HepG2 (cell line): ENCODE results near the gene RAC2. TPM values are rescaled to one million over a fixed set of nuclear protein-coding genes. Genes with fewer than 3 reads are reported as not detected.

Source experiments
- BHLHE40 ChIP-seq: IDR thresholded peaks from 2 replicates; pipeline ENCODE4 v1.6.1; 2011; ENCODE audit warnings: low read length, improper control_type of control experiment
- ELF1 ChIP-seq: sonication (generic); formaldehyde crosslinking; IDR thresholded peaks from 2 replicates; pipeline ENCODE4 v1.4.0; 2020; ENCODE audit warnings: missing genetic modification reagents
- MED13 ChIP-seq: sonication (generic); formaldehyde crosslinking; IDR thresholded peaks from 2 replicates; pipeline ENCODE4 v1.5.0; 2020; ENCODE audit warnings: missing genetic modification reagents
- ZFX ChIP-seq: sonication (generic); formaldehyde crosslinking; IDR thresholded peaks from 2 replicates; pipeline ENCODE4 v1.4.0; 2020; ENCODE audit warnings: mild to moderate bottlenecking, low read depth, missing genetic modification reagents, moderate library complexity
- ZNF296 ChIP-seq: sonication (generic); formaldehyde crosslinking; conservative IDR thresholded peaks from 2 replicates; pipeline ENCODE4 v1.5.0; 2020; ENCODE audit warnings: mild to moderate bottlenecking, missing genetic modification reagents
- ZNF768 ChIP-seq: sonication (generic); formaldehyde crosslinking; IDR thresholded peaks from 2 replicates; pipeline ENCODE4 v1.4.0; 2020; ENCODE audit warnings: missing genetic modification reagents
- ZNF83 ChIP-seq: sonication (generic); formaldehyde crosslinking; IDR thresholded peaks from 2 replicates; pipeline ENCODE4 v1.4.0; 2020; ENCODE audit warnings: missing genetic modification reagents, mild to moderate bottlenecking, borderline replicate concordance
- ZSCAN12 ChIP-seq: sonication (generic); formaldehyde crosslinking; IDR thresholded peaks from 2 replicates; pipeline ENCODE4 v1.9.0; 2021; ENCODE audit warnings: mild to moderate bottlenecking, missing genetic modification reagents
- polyA plus RNA-seq, 8 experiments: library from polyadenylated mRNA; depleted of rRNA in 3 of 8; stranded (reverse) in 7 of 8; unstranded in 1 of 8; fragments of >200 nt; fragmentation: Illumina TruSeq in 4 of 8; extraction: Trizol in 4 of 8; gene quantifications; 2 replicates each; pipeline versions ENCODE4 v1.2.1 to v1.2.3, GENCODE V29; 2011 to 2016; ENCODE audit warnings: low read depth in 4 of 8, missing spikeins in 1 of 8, mixed read lengths in 1 of 8; ENCODE audit not compliant: insufficient read depth in 1 of 8
- total RNA-seq, 5 experiments: library from RNA; depleted of rRNA; stranded (reverse); fragments of >200 nt; fragmentation: Illumina TruSeq; extraction: Trizol; gene quantifications; 2 replicates each; pipeline ENCODE4 v1.2.3, GENCODE V29; 2016; ENCODE audit warnings: low read depth in 1 of 5
- TF ChIP-seq, protein P1 (sequence below): IDR thresholded peaks from 2 replicates; pipeline ENCODE4 v1.4.0; 2020; ENCODE audit warnings: mild to moderate bottlenecking, missing genetic modification reagents
- TF ChIP-seq, protein P2 (sequence below): sonication (generic); formaldehyde crosslinking; IDR thresholded peaks from 2 replicates; pipeline ENCODE4 v1.5.0; 2020; ENCODE audit warnings: missing genetic modification reagents
- TF ChIP-seq, protein P3 (sequence below): sonication (generic); formaldehyde crosslinking; IDR thresholded peaks from 2 replicates; pipeline ENCODE4 v1.5.1; 2020; ENCODE audit warnings: missing genetic modification reagents, mild to moderate bottlenecking, borderline replicate concordance

Gene RAC2
- total and polyA plus RNA-seq, 2 of the 13 experiments (the other 11 are each of a cell fraction or from before 2014, with no cell fraction given), result 0.73 TPM; not detected in 1

DNA sequence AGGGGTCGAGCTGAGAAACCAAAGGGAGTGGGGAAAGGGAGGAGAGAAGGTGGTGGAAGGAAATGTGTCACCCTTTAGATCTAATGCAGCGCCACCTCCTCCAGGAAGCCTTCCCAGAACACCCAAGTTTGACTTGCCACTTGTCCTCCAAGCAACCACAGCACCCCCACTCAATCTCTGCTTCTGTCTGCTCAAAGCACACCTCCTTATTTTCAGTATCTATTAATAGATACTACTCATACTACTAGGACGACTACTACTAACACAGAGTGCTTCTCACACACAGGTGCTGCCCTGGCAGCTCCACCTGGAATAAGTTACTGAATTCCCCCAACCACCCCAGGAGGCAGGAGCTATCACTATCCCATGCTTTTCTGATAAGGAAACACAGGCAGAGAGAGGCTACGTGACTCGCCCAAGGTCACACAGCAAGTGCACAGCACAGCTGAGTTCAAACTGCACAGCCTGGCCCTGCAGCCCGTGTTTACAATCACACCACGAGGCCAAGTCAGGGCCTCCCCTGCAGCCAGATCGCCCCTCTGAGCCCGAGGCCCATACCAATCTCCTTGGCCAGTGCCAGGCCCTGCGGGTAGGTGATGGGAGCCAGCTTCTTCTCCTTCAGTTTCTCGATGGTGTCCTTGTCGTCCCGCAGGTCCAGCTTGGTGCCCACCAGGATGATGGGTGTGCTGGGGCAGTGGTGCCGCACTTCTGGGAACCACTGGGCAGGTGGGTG, 13.2 kb downstream of the RAC2 start (continued):
- TF ChIP-seq, protein P1, sequence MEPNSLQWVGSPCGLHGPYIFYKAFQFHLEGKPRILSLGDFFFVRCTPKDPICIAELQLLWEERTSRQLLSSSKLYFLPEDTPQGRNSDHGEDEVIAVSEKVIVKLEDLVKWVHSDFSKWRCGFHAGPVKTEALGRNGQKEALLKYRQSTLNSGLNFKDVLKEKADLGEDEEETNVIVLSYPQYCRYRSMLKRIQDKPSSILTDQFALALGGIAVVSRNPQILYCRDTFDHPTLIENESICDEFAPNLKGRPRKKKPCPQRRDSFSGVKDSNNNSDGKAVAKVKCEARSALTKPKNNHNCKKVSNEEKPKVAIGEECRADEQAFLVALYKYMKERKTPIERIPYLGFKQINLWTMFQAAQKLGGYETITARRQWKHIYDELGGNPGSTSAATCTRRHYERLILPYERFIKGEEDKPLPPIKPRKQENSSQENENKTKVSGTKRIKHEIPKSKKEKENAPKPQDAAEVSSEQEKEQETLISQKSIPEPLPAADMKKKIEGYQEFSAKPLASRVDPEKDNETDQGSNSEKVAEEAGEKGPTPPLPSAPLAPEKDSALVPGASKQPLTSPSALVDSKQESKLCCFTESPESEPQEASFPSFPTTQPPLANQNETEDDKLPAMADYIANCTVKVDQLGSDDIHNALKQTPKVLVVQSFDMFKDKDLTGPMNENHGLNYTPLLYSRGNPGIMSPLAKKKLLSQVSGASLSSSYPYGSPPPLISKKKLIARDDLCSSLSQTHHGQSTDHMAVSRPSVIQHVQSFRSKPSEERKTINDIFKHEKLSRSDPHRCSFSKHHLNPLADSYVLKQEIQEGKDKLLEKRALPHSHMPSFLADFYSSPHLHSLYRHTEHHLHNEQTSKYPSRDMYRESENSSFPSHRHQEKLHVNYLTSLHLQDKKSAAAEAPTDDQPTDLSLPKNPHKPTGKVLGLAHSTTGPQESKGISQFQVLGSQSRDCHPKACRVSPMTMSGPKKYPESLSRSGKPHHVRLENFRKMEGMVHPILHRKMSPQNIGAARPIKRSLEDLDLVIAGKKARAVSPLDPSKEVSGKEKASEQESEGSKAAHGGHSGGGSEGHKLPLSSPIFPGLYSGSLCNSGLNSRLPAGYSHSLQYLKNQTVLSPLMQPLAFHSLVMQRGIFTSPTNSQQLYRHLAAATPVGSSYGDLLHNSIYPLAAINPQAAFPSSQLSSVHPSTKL (CRISPR knock-in tag), result no peak
- TF ChIP-seq ZFX (CRISPR knock-in tag), result peak; percentile 39; the same call in 1 of the 2 replicates
- TF ChIP-seq MED13 (CRISPR knock-in tag), result no peak
- TF ChIP-seq ZNF768 (CRISPR knock-in tag), result peak; percentile 99
- no peak for TF ChIP-seq ZNF83 (CRISPR knock-in tag)
- TF ChIP-seq, protein P2, sequence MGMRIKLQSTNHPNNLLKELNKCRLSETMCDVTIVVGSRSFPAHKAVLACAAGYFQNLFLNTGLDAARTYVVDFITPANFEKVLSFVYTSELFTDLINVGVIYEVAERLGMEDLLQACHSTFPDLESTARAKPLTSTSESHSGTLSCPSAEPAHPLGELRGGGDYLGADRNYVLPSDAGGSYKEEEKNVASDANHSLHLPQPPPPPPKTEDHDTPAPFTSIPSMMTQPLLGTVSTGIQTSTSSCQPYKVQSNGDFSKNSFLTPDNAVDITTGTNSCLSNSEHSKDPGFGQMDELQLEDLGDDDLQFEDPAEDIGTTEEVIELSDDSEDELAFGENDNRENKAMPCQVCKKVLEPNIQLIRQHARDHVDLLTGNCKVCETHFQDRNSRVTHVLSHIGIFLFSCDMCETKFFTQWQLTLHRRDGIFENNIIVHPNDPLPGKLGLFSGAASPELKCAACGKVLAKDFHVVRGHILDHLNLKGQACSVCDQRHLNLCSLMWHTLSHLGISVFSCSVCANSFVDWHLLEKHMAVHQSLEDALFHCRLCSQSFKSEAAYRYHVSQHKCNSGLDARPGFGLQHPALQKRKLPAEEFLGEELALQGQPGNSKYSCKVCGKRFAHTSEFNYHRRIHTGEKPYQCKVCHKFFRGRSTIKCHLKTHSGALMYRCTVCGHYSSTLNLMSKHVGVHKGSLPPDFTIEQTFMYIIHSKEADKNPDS, result no peak
- no peak for TF ChIP-seq ZNF296 (CRISPR knock-in tag)
- TF ChIP-seq ZSCAN12 (CRISPR knock-in tag), result no peak
- TF ChIP-seq, protein P3, sequence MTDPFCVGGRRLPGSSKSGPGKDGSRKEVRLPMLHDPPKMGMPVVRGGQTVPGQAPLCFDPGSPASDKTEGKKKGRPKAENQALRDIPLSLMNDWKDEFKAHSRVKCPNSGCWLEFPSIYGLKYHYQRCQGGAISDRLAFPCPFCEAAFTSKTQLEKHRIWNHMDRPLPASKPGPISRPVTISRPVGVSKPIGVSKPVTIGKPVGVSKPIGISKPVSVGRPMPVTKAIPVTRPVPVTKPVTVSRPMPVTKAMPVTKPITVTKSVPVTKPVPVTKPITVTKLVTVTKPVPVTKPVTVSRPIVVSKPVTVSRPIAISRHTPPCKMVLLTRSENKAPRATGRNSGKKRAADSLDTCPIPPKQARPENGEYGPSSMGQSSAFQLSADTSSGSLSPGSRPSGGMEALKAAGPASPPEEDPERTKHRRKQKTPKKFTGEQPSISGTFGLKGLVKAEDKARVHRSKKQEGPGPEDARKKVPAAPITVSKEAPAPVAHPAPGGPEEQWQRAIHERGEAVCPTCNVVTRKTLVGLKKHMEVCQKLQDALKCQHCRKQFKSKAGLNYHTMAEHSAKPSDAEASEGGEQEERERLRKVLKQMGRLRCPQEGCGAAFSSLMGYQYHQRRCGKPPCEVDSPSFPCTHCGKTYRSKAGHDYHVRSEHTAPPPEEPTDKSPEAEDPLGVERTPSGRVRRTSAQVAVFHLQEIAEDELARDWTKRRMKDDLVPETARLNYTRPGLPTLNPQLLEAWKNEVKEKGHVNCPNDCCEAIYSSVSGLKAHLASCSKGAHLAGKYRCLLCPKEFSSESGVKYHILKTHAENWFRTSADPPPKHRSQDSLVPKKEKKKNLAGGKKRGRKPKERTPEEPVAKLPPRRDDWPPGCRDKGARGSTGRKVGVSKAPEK (CRISPR knock-in tag), result no peak
- no peak for TF ChIP-seq ELF1 (CRISPR knock-in tag)
- TF ChIP-seq BHLHE40, result no peak
